NB4 (cell line): Measurements from ENCODE around the gene GIN1.

Experiments used
- POLR2A ChIP-seq: IDR thresholded peaks from 2 replicates; pipeline ENCODE4 v1.6.1; 2011; ENCODE audit warnings: mild to moderate bottlenecking; ENCODE audit not compliant: insufficient read length; ENCODE audit errors: extremely low read depth
- TF ChIP-seq, protein P1 (sequence below): IDR thresholded peaks from one replicate; pipeline ENCODE4 v1.5.1; 2012; ENCODE audit warnings: low read depth, low read length
- TF ChIP-seq, protein P2 (sequence below): IDR thresholded peaks from 2 replicates; pipeline ENCODE4 v1.6.1; 2011; ENCODE audit warnings: low read depth, low read length

GRCh38 chr5:103089272-103089671 is 30.7 kb downstream of the GIN1 start:
- TF ChIP-seq, protein P1, sequence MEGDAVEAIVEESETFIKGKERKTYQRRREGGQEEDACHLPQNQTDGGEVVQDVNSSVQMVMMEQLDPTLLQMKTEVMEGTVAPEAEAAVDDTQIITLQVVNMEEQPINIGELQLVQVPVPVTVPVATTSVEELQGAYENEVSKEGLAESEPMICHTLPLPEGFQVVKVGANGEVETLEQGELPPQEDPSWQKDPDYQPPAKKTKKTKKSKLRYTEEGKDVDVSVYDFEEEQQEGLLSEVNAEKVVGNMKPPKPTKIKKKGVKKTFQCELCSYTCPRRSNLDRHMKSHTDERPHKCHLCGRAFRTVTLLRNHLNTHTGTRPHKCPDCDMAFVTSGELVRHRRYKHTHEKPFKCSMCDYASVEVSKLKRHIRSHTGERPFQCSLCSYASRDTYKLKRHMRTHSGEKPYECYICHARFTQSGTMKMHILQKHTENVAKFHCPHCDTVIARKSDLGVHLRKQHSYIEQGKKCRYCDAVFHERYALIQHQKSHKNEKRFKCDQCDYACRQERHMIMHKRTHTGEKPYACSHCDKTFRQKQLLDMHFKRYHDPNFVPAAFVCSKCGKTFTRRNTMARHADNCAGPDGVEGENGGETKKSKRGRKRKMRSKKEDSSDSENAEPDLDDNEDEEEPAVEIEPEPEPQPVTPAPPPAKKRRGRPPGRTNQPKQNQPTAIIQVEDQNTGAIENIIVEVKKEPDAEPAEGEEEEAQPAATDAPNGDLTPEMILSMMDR: no peak
- no peak for TF ChIP-seq POLR2A
- TF ChIP-seq, protein P2, sequence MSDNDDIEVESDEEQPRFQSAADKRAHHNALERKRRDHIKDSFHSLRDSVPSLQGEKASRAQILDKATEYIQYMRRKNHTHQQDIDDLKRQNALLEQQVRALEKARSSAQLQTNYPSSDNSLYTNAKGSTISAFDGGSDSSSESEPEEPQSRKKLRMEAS: no peak
